Stimulated activated CD4-positive, alpha-beta T cell treated with anti-CD3 and anti-CD28 coated beads, Interleukin-4, amount 100 ng/mL, for 24 hours (primary cell): ENCODE data around the gene ELK3.

Source experiments
- DNase-seq: peaks from one replicate; pipeline ENCODE4 v3.0.0-alpha.2; 2020

ELK3 gene

DNA sequence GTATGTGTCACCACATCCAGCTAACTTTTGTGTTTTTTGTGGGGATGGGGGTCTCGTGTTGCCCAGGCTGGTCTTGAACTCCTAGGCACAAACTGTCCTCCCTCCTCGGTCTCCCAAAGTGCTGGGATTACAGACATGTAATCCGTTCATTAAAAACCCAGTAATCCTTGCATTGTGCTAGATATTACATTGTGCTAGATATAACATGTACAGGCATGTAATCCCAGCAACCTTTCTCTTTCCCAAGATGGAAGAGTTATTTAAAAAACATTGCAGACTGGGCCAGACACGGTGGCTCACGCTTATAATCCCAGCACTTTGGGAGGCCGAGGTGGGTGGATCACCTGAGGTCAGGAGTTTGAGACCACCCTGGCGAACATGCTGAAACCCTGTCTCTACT lies 19.7 kb downstream of the ELK3 start:
- DNase-seq: no peak

DNA sequence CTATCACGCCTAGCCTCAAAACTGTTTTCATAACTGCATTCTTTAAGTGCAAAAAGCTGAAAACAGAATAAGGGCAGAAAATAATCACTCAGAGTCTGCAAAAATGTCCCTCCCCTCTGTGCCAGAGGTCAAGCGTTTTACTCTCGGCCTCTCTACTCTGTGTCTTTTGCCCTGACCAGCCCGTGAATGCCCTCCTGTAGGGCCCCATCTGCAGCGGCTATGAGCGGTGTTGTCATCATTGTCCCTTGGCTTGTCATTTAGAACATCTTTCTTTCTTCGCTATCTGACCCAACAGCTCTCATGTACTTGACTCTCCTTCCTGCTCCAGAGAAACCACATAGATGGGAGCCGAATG lies 21.7 kb downstream of the ELK3 start:
- DNase-seq: no peak

- DNase-seq: no peak
Measured at GRCh38 chr12:96218989-96219678, 25.0 kb downstream of the ELK3 start.

DNA sequence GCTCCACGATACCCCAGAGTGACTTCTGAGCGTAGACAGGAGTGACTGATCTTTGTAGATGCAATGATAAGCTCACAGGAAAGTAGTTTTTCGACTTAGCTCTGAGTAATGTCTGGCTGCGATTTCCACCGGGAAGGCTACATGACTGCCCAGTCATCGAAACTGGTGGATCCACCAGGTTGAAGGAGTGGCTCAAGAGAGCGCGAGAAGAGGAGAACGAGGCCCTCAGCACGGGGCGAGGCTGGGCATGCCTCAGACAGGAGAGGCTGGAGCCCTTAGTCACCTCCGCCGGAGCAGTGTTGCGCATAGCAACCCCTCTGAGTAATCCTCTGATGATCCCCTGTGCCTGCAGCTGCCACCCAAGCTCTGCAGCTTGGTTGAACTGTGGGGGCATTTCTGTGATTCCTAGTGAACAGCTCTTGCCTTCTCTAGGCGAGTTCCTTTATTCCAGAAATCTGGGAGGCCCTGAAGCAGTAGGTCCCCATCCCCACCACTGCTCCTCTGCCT lies 25.6 kb downstream of the ELK3 start:
- DNase-seq: no peak

GRCh38 chr12:96220902-96221301 lies 26.7 kb downstream of the ELK3 start:
- no peak for DNase-seq

GRCh38 chr12:96221391-96221790 lies 27.2 kb downstream of the ELK3 start:
- no peak for DNase-seq

DNA sequence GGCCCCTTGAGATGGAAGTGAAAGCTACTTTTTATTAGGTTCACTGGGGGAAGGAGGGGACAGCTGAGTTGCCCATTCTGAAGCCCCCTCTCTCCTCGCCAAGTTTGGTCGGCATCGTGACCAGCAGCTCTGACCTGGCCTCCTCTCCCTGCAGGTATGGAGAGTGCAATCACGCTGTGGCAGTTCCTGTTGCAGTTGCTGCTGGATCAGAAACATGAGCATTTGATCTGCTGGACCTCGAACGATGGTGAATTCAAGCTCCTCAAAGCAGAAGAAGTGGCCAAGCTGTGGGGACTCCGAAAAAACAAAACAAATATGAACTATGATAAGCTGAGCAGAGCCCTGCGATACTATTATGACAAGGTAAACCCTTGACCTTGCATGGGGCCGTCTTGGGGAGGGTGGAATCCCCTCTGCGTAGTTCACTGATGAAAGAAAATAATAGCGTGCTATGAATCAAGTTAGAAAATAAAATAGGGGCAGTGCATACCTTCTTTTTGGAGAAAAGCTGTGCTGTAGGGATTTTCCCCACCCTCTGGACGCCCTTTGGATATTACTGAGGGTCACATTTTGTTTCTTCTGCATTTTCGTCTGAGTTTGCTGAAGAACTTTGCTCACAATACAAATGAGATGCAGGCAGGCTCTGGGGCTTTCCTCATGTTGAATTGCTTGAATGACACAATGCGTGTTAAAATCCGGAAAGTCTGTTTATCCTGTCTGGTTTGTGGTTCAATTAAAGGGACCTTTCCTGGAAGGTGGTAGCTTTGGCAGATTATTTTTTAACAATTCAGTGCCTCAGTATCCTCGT lies 29.4 kb downstream of the ELK3 start:
- DNase-seq: no peak

GRCh38 chr12:96224219-96224615 lies 30.0 kb downstream of the ELK3 start:
- DNase-seq: no peak

DNA sequence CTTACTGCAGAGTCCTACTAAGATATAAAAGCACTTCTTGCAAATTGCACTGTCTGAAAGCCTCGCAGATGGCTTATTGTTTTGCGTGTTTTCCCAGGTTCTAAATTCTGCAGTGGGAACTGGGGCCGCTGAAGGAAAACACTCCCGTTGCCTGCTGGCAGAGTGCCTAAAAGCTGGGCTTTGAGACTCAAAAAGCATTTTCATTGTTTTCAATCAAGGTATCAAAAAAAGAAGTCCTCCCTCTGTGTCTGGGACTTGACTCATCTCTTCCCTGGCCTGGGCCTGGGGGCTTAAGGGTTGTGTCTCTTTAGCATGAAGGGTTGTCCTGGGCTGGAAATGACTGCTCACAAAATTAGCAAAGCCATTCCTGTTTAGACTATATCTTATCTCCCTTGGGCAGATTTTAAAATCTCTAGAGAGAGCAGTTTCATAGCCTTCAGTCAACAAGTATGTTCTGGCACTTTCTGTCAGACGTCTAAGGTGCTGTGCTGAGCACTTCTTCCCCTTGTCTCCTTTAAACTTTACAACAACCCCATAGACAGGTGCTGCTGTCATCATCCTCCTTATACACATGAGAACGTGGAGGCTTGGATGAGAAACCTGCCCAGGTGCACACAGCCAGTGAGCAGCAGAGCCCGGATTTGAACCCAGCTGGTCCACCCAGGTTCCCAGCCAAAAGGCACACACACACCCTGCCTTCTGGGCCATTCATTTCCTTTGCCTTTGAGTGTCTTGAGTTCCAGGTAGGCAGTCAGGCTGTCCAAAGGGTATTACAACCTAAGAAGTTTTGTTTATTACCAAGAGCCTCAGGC lies 31.1 kb downstream of the ELK3 start:
- DNase-seq: no peak

DNA sequence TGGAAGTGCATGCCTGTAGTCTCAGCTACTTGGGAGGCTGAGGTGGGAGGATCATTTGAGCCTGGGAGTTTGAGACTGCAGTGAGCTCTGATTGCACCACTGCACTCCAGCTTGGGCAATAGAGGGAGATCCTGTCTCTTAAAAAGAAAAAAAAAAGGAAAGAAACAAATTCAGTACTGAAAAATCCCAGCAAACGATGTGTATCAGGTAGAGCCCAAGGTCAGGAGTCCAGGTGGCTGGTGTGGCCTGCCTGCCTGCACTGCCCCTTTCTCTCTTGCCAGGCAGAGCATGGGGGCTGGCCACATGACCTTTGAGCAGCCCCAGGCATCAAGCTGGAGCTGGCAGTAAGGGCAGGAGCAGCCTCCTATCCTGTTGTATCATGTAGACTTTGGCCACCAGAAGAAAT lies 31.8 kb downstream of the ELK3 start:
- DNase-seq: no peak

GRCh38 chr12:96226401-96226800 lies 32.2 kb downstream of the ELK3 start:
- no peak for DNase-seq

- DNase-seq: no peak
Measured at GRCh38 chr12:96226801-96227348, 32.7 kb downstream of the ELK3 start.

DNA sequence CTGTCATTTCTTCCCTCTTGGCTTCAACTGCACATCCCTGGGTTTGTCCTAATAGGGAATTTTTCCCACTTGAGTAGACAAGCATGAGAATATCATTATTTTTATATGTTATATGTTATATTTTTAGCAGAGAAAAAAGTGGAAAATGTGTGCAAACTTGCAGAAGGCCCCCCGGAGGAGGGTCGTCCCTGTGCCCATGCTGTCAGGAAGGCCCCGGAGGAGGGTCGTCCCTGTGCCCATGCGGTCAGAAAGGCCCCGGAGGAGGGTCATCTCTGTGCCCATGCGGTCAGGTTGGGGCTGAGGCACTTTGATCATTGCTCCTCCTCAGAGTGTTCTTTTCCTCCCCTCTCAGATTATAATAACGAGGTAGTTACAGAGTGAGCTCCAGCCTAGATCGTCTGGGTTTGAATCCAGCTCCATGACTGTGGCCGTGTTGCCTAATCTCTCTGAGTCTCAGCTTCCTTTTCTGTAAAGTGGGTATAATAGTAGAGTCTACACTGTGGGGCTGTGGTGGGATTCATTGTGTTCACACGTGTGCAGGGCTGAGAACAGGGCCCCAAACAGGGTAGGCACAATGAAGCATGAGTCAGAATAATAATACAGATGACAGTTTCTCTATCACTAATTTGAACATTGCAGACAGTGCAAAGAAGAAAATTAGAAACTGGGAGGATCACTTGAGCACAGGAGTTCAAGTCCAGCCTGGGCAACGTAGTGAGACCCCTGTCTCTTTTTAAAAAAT lies 33.4 kb downstream of the ELK3 start:
- no peak for DNase-seq

GRCh38 chr12:96228566-96229248 lies 34.5 kb downstream of the ELK3 start:
- no peak for DNase-seq

GRCh38 chr12:96230646-96231045 lies 36.5 kb downstream of the ELK3 start:
- no peak for DNase-seq

DNA sequence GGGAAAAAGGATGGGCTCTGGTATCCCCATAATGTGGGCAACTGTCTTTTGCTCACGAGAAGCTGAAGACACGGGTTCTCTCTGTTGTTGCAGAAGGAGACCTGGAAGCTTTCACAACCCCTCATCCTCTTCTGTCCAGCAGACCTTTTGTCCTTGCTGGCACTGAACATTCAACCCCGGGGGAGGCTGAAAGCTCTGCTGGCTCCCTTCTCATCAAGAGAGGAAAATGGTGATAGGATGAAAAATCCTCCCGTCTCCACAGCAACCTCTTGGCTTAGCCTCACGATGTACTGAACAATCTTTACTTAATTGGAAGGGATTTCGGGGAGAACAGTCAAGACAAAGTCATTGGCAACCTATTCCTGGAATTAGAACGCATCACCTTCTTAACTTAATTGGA lies 39.0 kb downstream of the ELK3 start:
- DNase-seq: no peak

DNA sequence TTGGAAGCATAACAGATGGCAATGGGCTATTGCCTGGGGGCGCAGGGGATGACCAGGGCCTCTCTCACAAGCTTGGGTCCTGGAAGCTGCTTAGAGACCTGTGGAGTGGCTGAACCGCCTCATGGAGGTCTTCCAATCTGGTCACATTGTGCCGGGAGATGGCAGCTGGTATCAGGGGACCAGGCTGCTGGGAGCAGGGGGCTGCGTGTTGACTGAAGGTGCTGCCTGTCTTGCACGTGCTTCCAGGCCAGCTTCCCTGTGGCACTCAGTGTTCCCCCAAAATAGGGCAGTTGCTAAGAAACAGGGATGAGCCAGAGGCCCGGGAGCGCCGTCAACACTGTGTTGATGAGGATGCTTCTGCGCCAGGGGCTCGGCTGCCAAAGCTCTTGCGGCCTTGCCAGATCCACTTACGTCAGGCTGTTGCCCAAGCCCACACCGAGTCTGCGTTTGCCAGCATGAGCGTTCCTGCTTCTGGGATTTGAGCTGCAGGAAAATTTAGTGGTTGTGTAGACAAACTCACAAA lies 39.8 kb downstream of the ELK3 start:
- no peak for DNase-seq

DNA sequence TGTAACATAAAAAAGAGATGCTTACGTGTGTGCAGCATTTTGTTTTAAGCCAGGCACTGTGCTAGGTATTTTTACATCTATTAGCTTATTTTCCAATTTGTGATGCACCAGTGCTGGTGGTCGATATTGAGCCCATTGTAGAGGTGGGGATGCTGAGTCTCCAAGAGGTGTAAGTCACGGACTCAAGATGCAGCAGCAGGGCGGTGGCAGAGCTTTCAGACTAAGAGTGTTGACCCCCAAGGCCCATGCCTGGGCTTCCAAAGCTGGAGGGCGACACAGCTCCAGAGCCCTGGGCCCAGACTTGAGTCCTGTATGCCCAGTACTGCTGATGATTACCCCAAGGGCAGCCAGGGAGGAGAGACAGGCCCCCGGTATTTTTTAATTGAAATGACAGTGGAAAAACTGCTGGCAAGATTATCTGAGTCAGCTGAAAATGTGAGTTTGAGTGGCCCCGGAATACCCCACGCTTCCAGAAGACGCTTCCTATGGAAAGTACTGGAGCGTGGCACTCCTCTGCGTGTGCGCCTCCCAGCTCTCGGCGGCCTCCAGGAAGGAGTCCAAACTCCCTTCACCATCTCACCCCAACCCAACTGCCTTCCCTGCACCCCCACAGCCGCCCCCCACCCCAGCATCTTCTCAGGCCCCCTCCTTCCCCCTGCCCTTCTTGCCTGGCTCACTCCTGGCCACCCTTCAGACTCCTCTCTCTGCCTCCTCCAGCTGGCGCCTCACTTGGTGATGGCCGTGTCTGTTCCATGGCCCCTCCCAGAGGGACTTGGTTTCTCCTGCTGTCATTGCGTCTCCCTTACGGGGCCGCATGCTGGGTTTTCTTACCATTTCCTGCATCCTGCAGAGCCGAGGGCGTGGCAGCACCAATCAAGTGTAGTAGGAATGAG lies 40.7 kb downstream of the ELK3 start:
- DNase-seq: no peak

DNA sequence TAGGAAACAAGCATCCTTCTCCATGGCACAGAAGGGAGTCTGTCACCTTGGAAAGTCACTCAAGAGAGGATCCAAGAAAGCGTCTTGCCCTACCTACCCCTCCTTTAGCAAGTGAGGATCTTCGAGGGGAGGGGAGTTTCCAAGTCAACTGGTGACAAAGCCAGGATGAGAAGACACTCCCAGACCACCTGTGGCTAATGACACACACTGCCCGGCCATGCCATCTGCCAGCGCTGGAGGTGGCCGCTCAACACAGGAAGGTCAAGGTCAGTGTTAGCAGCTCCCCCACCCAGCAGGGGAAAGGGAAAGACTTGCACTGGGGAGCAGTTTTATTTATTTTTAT lies 41.3 kb downstream of the ELK3 start:
- no peak for DNase-seq

DNA sequence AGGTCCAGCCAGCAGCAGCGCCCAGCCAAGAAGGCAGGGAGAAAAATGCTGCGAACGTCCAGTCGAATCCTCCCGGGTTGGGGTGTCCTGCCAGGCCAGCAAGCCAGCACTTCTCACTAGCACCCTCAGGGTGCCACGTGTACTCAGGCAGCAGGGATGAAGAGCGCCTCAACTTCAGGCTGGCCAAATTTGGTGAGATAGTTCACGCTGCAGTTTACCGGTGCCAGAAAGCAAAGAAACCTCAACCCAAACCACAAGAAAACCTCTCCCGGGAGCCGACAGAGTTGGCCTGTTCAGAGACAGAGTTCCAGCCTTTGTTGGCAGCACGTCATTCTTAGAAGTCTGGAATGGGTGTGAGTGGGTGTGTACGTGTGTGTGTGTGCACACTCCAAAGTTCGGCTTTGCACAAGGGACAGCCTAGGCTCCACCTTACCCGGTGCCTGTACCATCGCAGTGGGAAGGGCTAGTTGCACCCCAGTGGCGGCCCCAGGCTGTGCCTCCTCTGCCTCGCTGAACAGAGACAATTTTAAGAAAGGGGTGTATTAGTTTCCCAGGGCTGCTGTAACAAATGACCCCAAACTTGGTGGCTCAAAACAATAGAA lies 42.1 kb downstream of the ELK3 start:
- no peak for DNase-seq
